ENCODE measurements around the gene REEP6. TPM values are rescaled to one million over a fixed set of nuclear protein-coding genes. Genes with fewer than 3 reads are reported as not detected.
A peak's percentile ranks its signal among the peaks of the same experiment; 100 is the strongest.

REEP6 gene
- total and polyA plus RNA-seq, 2 of the 4 experiments (the other 2 are of a cell fraction): 1.3 to 2.2 TPM

GRCh38 chr19:1469255-1470054 lies 21.5 kb upstream of the REEP6 start:
- no peaks in the 10 kb centered on the region; the same call in 1 of the 2 replicates for H3K9me3 ChIP-seq (ENCODE audit: control insufficient read depth, insufficient read depth, low read length)
- ATAC-seq (ENCODE audit: low read depth) (peak; percentile 23), DNase-seq (no peak)
- no peak overlapping the region for H3K4ac ChIP-seq (ENCODE audit: low read depth, low read length)
- no peak overlapping the region for H3K56ac ChIP-seq (ENCODE audit: extremely low read depth, insufficient read depth, low read length)
- no peak overlapping the region for H4K91ac ChIP-seq (ENCODE audit: insufficient read depth, low read depth, low read length)
- peak overlapping the region; percentile 5; the same call in 1 of the 2 replicates for H3K4me2 ChIP-seq (ENCODE audit: low read depth, low read length)
- H2AK9ac ChIP-seq (replicated peaks; ENCODE audit: low read depth, low read length, poor library complexity): no peak overlapping the region
- H2AFZ ChIP-seq (replicated peaks; ENCODE audit: low read length, poor library complexity): peak overlapping the region; percentile 41
- no peak overlapping the region for H2BK20ac ChIP-seq (ENCODE audit: low read depth, low read length)
- no peak overlapping the region for H3K14ac ChIP-seq (replicated peaks; ENCODE audit: low read depth, low read length)
- 3% methylated on average over 70 of the region's 117 CpGs; no CpG with 5 or more reads in 1 of the 2 experiments for WGBS, 2 experiments (ENCODE audit: extremely low coverage in 2 of 2, insufficient read length in 1 of 2)
- ChIA-PET POLR2A (ENCODE audit: unreplicated experiment) (interaction anchor here (0.6 kb wide), 1 partner anchor 101 kb away, joined by 3 read pairs; no protein-coding TSS in a partner anchor), CTCF (no interaction called here)
- H2BK5ac ChIP-seq (ENCODE audit: low read depth, low read length, poor library complexity, severe bottlenecking): no peak overlapping the region
- H2AK5ac ChIP-seq (ENCODE audit: low read depth, low read length): no peak overlapping the region
- dilution Hi-C loops (cut with HindIII; ENCODE audit: low sequenced_read_pairs, unreplicated experiment): no loop called here
- H4K8ac ChIP-seq (ENCODE audit: low read depth in 2 of 2, low read length in 2 of 2): no peak overlapping the region
- H4K20me1 ChIP-seq (ENCODE audit: insufficient read depth, low read length): peaks cover 87% of the 10 kb centered on the region
- peaks cover 0 to 16% of the 10 kb centered on the region in 2 experiments; a peak in 1 of 4 replicates for H3K79me1 ChIP-seq (ENCODE audit: low read depth in 1 of 2, low read length in 2 of 2)
- in situ Hi-C loops (cut with MboI; ENCODE audit: low sequenced_read_pairs): no loop called here
- no peaks in the 10 kb centered on the region; the same call in 1 of the 2 replicates for H3K36me3 ChIP-seq (ENCODE audit: control insufficient read depth, insufficient read depth, low read length)
- H3K27ac ChIP-seq (ENCODE audit: insufficient read depth, low read length): no peak overlapping the region
- H3K18ac ChIP-seq (ENCODE audit: low read depth, low read length): no peak overlapping the region
- peaks cover 69% of the 10 kb centered on the region for H3K27me3 ChIP-seq (ENCODE audit: control insufficient read depth, insufficient read depth, low read length)
- no peaks in the 10 kb centered on the region for H3K9me1 ChIP-seq (ENCODE audit: insufficient read depth, low read length)
- no peak overlapping the region for H2BK15ac ChIP-seq (ENCODE audit: low read depth, low read length)
- intact Hi-C loops (cut with micrococcal nuclease): no loop called here
- peaks cover 21% of the 10 kb centered on the region for H3K4me1 ChIP-seq (ENCODE audit: control insufficient read depth, insufficient read depth, low read length)
- H3K23ac ChIP-seq (ENCODE audit: low read depth, low read length): no peak overlapping the region
- no peak overlapping the region for H4K5ac ChIP-seq (ENCODE audit: low read depth, low read length)
- no peak overlapping the region for H2BK120ac ChIP-seq (ENCODE audit: low read depth, low read length)
- BruUV-seq (replicated peaks): no TSS peak
- H3K9ac ChIP-seq (ENCODE audit: low read depth, low read length): no peak overlapping the region
- H3K4me3 ChIP-seq (ENCODE audit: insufficient read depth, low read depth, low read length): peak overlapping the region; percentile 5; the same call in 1 of the 2 replicates
- TF ChIP-seq POLR2A (IDR thresholded peaks at IDR 0.05; ENCODE audit: low read depth, low read length): no peak
- no peak for TF ChIP-seq ELK1 (IDR thresholded peaks at IDR 0.05; ENCODE audit: borderline replicate concordance, low read depth, low read length)
- no peak for TF ChIP-seq CHD1 (IDR thresholded peaks at IDR 0.05; ENCODE audit: low read depth, low read length)
- TF ChIP-seq CEBPB (IDR thresholded peaks at IDR 0.05; ENCODE audit: low read depth, low read length): no peak
- no peak for TF ChIP-seq MAFK (IDR thresholded peaks at IDR 0.05; ENCODE audit: low read depth, low read length)
- no peak for TF ChIP-seq SMC3 (IDR thresholded peaks at IDR 0.05; ENCODE audit: low read depth, low read length)
- no peak for TF ChIP-seq RFX5 (IDR thresholded peaks at IDR 0.05; ENCODE audit: low read depth, low read length)
- TF ChIP-seq BHLHE40 (IDR thresholded peaks at IDR 0.05; ENCODE audit: low read depth, low read length): no peak
- TF ChIP-seq MXI1 (IDR thresholded peaks at IDR 0.05; ENCODE audit: borderline replicate concordance, low read depth, low read length): no peak
- no peak for TF ChIP-seq NFE2L2 (IDR thresholded peaks at IDR 0.05; ENCODE audit: low read depth, low read length)
- no peak for TF ChIP-seq CTCF (conservative IDR thresholded peaks at IDR 0.05; ENCODE audit: low read depth, low read length)
- no peak for TF ChIP-seq USF2 (IDR thresholded peaks at IDR 0.05; ENCODE audit: low read depth, low read length)
- TF ChIP-seq FOS (IDR thresholded peaks at IDR 0.05; ENCODE audit: low read depth, low read length): no peak
- TF ChIP-seq MAZ (IDR thresholded peaks at IDR 0.05; ENCODE audit: borderline replicate concordance, low read depth, low read length): no peak
- TF ChIP-seq RAD21 (IDR thresholded peaks at IDR 0.05; ENCODE audit: low read length): no peak
